CD8-positive, alpha-beta memory T cell (primary cell): ENCODE data around the gene P4HTM. TPM values are rescaled to one million over a fixed set of nuclear protein-coding genes. Genes with fewer than 3 reads are reported as not detected.

Experiments
- CTCF ChIA-PET: fragments of 350-600 bp; sonication (Branson Sonifier 250); formaldehyde crosslinking; loops from one replicate; lab custom pipeline; 2021; ENCODE audit warnings: antibody characterized with exemption; lab: Charles Lee
- POLR2A ChIA-PET: fragments of 350-600 bp; sonication (Branson Sonifier 250); formaldehyde crosslinking; loops from one replicate; lab custom pipeline; 2021; ENCODE audit warnings: antibody characterized with exemption; lab: Charles Lee
- DNase-seq, 5 donors: peaks; one replicate each; pipeline versions ENCODE4 v3.0.0 to v3.0.0-alpha.2; 2020 to 2022; ENCODE audit warnings: mixed read lengths in 1 of 5
- H3K27ac ChIP-seq: one replicate; pipeline ENCODE4 v1.7.0; 2013; ENCODE audit warnings: low read depth, mild to moderate bottlenecking, low read length, moderate library complexity
- H3K27me3 ChIP-seq: 2 replicates; pipeline ENCODE4 v1.7.0; 2013; ENCODE audit warnings: low read length, mild to moderate bottlenecking; ENCODE audit not compliant: insufficient read depth, poor library complexity, severe bottlenecking
- H3K36me3 ChIP-seq: 2 replicates; pipeline ENCODE4 v1.7.0; 2013; ENCODE audit warnings: mild to moderate bottlenecking, low read length, moderate library complexity; ENCODE audit not compliant: insufficient read depth
- H3K4me1 ChIP-seq: 2 replicates; pipeline ENCODE4 v1.7.0; 2013; ENCODE audit warnings: mild to moderate bottlenecking, low read length, moderate library complexity; ENCODE audit not compliant: insufficient read depth
- H3K4me3 ChIP-seq: 2 replicates; pipeline ENCODE4 v1.7.0; 2013; ENCODE audit warnings: mild to moderate bottlenecking, low read length
- H3K9me3 ChIP-seq: 2 replicates; pipeline ENCODE4 v1.7.0; 2013; ENCODE audit warnings: mild to moderate bottlenecking, low read length
- H3K27ac Mint-ChIP-seq, 8 donors: one replicate each; pipeline ENCODE4 v1.8.0; 2020 to 2021; ENCODE audit warnings: mixed read lengths in 8 of 8, mild to moderate bottlenecking in 6 of 8, inconsistent platforms in 3 of 8, moderate library complexity in 3 of 8
- H3K27me3 Mint-ChIP-seq, 2 donors: one replicate each; pipeline ENCODE4 v1.8.0; 2020 to 2021; ENCODE audit warnings: mixed read lengths in 2 of 2, mild to moderate bottlenecking in 1 of 2, moderate library complexity in 1 of 2
- H3K36me3 Mint-ChIP-seq, 3 donors: one replicate each; pipeline ENCODE4 v1.8.0; 2020 to 2021; ENCODE audit warnings: mixed read lengths in 3 of 3, inconsistent platforms in 1 of 3, mild to moderate bottlenecking in 1 of 3
- H3K4me1 Mint-ChIP-seq, 3 donors: one replicate each; pipeline ENCODE4 v1.8.0; 2020 to 2021; ENCODE audit warnings: mixed read lengths in 3 of 3, inconsistent platforms in 1 of 3, mild to moderate bottlenecking in 1 of 3
- H3K4me3 Mint-ChIP-seq, 7 donors: one replicate each; pipeline ENCODE4 v1.8.0; 2020 to 2021; ENCODE audit warnings: mixed read lengths in 7 of 7, mild to moderate bottlenecking in 6 of 7, moderate library complexity in 4 of 7, inconsistent platforms in 2 of 7
- H3K9me3 Mint-ChIP-seq, 5 donors: one replicate each; pipeline ENCODE4 v1.8.0; 2020 to 2022; ENCODE audit warnings: mixed read lengths in 5 of 5, mild to moderate bottlenecking in 3 of 5, moderate library complexity in 2 of 5, inconsistent platforms in 1 of 5
- polyA plus RNA-seq: library from polyadenylated mRNA; unstranded; fragments of 300-500 nt; fragmentation: Illumina TruSeq; gene quantifications from one replicate; pipeline ENCODE4 v1.2.3, GENCODE V29; 2021
- total RNA-seq, 2 experiments: library from RNA; stranded (reverse); gene quantifications; one replicate each; pipeline ENCODE4 v1.2.3, GENCODE V29; 2021

Gene P4HTM
- total and polyA plus RNA-seq, 3 experiments from 2014 or later: 28.6 to 35.0 (median 33.0) TPM

DNA sequence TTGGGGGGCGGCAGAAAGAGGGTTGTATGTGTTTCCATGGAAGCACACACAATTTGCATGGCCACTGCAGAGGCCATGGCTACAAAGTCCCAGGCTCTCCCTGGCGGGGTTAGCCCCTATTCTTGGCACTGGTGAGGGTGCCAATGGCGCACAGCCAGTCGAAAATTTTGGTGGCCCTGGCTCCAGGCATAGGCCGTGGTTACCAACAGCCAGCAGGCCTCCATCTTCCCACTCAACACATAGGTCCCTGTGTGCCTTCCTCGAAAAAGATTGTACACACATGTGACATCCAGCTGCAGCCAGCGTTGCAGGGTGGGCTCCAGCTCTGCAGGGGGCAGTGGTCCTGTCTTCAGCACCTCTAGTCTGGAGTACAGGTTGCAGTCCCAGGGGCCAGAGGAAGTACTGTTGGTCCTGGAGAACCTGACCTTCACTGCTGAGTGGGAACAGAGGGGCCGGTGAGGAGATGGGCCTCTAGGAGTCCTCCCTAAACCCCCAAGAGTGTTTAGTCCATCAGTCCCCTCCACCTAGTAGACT lies 7.1 kb downstream of the P4HTM start:
- peaks cover 0 to 27% (median 2%) of the 10 kb centered on the region in 3 donors for H3K36me3 Mint-ChIP-seq
- POLR2A ChIA-PET: interaction anchor here (2.3 kb wide), 1 partner anchor 10 kb away, joined by 7 read pairs; the partner anchor contains the start of gene WDR6
- Histone ChIP-seq H3K27me3 (no peaks in the 10 kb centered on the region), H3K27ac (no peak overlapping the region), H3K36me3 (no peaks in the 10 kb centered on the region), H3K9me3 (no peaks in the 10 kb centered on the region), H3K4me3 (no peak overlapping the region), H3K4me1 (peaks cover 1% of the 10 kb centered on the region)
- H3K27me3 Mint-ChIP-seq: no peaks in the 10 kb centered on the region
- no peak overlapping the region for H3K4me3 Mint-ChIP-seq
- peaks cover 14 to 23% (median 21%) of the 10 kb centered on the region in 3 donors for H3K4me1 Mint-ChIP-seq
- peak overlapping the region in 3 of 8 donors; percentile 7 to 71 (median 55) for H3K27ac Mint-ChIP-seq
- no peak for DNase-seq
- no peaks in the 10 kb centered on the region for H3K9me3 Mint-ChIP-seq
- CTCF ChIA-PET: no interaction called here

DNA sequence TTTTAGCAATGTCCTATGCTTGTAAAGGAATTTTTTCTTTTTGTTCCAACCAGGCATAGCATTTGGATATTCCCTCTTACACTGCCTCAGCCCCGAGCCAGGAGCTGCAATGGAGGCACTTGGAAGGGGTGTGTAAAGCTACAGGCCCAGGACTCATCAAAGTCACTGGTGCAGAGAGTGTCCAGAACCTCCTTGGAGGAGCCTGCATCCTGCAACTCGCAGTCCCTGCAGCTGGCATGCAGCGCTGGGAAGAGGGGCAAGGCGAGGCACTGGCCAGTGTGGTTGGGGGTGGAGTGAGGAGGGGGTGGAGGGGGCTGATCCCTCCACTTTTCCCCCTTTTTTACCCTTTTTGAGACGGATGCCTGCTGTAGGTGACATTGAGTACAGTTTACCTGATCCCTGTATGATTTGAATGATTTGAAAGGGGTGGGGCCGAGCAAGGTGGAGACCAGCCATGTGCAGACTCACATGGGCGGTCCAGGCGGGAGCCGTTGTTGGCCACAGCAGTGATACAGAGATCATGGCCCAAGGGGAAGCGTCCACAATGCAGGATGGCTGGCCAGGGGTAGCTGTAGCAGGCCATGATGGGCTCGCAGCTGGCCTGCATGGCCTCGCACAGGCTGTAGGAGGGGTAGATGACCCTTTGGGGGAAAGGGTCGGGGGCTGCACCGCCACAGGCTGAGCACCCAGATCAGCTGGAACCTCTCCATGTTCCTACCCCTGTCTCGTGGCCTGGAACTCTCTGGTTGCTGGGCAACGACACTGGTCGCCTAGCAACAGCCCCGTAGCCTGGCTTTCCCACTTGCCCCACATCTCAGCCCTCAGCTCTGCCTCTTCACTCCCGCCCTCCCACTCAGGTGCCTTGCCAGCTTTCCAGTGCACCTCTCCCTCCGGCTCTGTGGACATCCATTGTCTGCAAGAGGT lies 7.9 kb downstream of the P4HTM start:
- Mint-ChIP-seq H3K4me3 (no peak overlapping the region), H3K4me1 (peaks cover 14 to 22% (median 20%) of the 10 kb centered on the region in 3 donors), H3K9me3 (no peaks in the 10 kb centered on the region), H3K36me3 (peaks cover 0 to 27% (median 3%) of the 10 kb centered on the region in 3 donors), H3K27ac (peak overlapping the region in 4 of 8 donors; percentile 7 to 71 (median 62)), H3K27me3 (no peaks in the 10 kb centered on the region)
- Histone ChIP-seq H3K27me3 (no peaks in the 10 kb centered on the region), H3K27ac (no peak overlapping the region), H3K4me3 (no peak overlapping the region), H3K4me1 (no peaks in the 10 kb centered on the region), H3K36me3 (no peaks in the 10 kb centered on the region), H3K9me3 (no peaks in the 10 kb centered on the region)
- ChIA-PET POLR2A (interaction anchor here (2.3 kb wide), 1 partner anchor 10 kb away, joined by 7 read pairs; the partner anchor contains the start of gene WDR6), CTCF (interaction anchor here (1.0 to 2.7 kb wide), 3 partner anchors 9 to 13 kb away, joined by 3 to 10 read pairs (median 6); partner anchors contain the start of gene WDR6)
- no peak for DNase-seq

DNA sequence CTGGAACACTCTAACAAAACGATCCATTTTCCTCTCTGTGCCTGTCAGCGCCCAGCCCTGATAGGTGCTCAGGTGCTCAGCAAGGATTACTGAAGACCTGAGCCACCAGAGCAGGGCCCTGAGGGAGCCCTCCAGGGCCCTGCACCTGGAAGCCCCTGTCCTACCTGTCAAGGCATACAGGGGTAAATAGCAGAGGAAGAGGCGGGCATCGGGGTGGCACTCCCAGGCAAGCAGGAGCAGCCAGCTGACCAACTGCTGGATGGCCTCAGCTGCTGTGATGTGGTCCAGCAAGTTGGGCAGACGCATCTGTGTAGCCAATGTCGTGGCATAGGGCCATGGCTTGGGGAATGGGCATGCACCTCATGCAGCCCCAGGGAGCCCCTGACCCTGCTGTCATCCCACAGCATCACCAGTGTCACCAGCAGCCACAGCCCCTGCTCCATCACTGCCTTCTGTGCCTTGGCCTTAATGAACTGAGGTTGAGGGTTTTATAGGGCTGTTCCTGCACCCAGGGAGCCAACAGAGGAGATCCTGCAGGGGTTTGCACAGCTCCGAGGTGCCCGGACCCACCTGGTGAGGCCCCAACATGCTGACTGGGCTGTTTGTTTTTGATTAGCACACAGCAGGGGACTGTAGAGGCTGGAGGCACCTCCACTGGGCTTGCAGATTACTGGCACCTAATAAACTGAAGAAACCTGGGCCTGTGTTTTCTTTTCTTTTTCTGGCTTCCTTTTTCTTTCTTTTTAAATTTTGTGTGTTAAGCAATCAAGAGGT lies 9.2 kb downstream of the P4HTM start:
- Histone ChIP-seq H3K27me3 (no peaks in the 10 kb centered on the region), H3K4me3 (no peak overlapping the region), H3K4me1 (no peaks in the 10 kb centered on the region), H3K36me3 (no peaks in the 10 kb centered on the region), H3K27ac (no peak overlapping the region), H3K9me3 (no peaks in the 10 kb centered on the region)
- H3K4me3 Mint-ChIP-seq: no peak overlapping the region
- CTCF ChIA-PET: interaction anchor here (1.0 to 2.7 kb wide), 3 partner anchors 11 to 23 kb away, joined by 3 to 10 read pairs (median 4); partner anchors contain the start of gene NDUFAF3
- H3K36me3 Mint-ChIP-seq: peaks cover 0 to 20% (median 3%) of the 10 kb centered on the region in 3 donors
- POLR2A ChIA-PET: no interaction called here
- no peak for DNase-seq
- H3K27ac Mint-ChIP-seq: peak overlapping the region in 5 of 8 donors; percentile 30 to 60 (median 47)
- peaks cover 8 to 10% (median 9%) of the 10 kb centered on the region in 3 donors for H3K4me1 Mint-ChIP-seq
- no peaks in the 10 kb centered on the region for H3K27me3 Mint-ChIP-seq
- H3K9me3 Mint-ChIP-seq: no peaks in the 10 kb centered on the region

DNA sequence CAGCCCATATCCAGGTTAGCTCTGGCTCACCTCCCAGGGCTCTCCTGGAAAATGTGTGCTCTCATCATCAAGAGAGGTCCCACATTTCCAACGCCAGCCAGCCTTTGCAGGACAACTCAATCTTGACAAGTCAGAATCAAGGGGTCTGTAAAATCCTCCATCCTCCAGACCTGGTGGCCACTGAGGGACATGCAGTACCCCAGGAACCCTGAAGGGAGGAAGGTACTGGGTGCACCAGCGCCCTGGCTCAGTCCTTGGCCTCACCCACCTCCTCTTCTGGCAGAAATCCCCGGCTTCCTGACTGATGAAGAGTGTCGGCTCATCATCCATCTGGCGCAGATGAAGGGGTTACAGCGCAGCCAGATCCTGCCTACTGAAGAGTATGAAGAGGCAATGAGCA lies 11.1 kb downstream of the P4HTM start:
- ChIA-PET CTCF (interaction anchor here (1.0 to 1.8 kb wide), 2 partner anchors 13 kb away, joined by 4 to 6 read pairs; no protein-coding TSS in a partner anchor), POLR2A (no interaction called here)

DNA sequence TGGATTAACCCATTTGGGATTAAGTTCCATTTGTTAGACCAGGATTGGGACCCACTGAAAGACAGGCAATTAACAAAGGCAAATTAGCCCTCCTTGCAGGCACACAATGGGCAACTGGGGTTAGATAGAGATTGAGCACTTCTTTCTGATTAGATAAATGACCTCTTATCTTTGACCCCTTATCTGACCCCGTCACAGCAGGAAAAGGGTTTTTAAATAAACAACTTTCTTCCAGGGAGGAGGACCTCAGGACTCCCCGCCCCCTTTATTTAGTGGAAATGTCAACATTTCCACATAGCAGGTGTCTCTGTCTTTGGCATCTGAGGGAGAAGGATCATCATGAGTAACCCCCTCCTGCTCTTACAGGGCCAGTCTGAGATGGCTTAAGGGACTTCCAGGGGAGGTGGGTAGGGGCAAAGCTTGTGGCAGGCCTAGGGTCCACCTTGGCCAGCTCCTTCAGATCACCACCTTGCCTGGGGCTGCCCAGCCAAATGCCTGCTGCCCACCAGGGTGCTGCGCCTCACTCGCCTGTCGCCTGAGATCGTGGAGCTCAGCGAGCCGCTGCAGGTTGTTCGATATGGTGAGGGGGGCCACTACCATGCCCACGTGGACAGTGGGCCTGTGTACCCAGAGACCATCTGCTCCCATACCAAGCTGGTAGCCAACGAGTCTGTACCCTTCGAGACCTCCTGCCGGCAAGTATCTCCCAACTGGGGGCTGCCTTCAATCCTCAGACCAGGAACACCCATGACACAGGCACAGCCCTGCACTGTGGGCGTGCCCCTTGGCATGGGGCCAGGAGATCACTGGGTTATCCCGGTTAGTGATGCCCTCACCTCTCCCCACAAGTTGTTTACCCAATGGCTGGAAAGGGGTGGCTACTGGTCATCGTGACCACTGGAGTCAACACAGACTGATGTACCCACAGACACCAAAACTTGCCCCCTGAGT lies 14.6 kb downstream of the P4HTM start:
- Histone ChIP-seq H3K36me3 (no peaks in the 10 kb centered on the region), H3K9me3 (no peaks in the 10 kb centered on the region), H3K27ac (no peak overlapping the region), H3K4me3 (no peak overlapping the region), H3K27me3 (no peaks in the 10 kb centered on the region), H3K4me1 (peaks cover 14% of the 10 kb centered on the region)
- peaks cover 0 to 3% of the 10 kb centered on the region in 2 donors for H3K27me3 Mint-ChIP-seq
- DNase-seq: no peak
- no peaks in the 10 kb centered on the region for H3K9me3 Mint-ChIP-seq
- peaks cover 25 to 32% (median 31%) of the 10 kb centered on the region in 3 donors for H3K4me1 Mint-ChIP-seq
- ChIA-PET POLR2A (interaction anchor here (1.2 to 4.7 kb wide), 2 partner anchors 15 to 17 kb away, joined by 4 to 79 read pairs; partner anchors contain the start of gene NDUFAF3), CTCF (interaction anchor here (1.0 to 10.1 kb wide), 3 partner anchors 16 to 19 kb away, joined by 4 to 121 read pairs (median 109); partner anchors contain the start of genes NDUFAF3 and P4HTM)
- H3K36me3 Mint-ChIP-seq: peaks cover 0 to 16% (median 1%) of the 10 kb centered on the region in 3 donors
- H3K4me3 Mint-ChIP-seq: peak overlapping the region in 3 of 7 donors; percentile 11 to 32 (median 30)
- no peak overlapping the region for H3K27ac Mint-ChIP-seq

More for the DNA sequence above, 11.1 kb downstream of the P4HTM start:
- Histone ChIP-seq H3K36me3 (no peaks in the 10 kb centered on the region), H3K27ac (no peak overlapping the region), H3K4me3 (no peak overlapping the region), H3K27me3 (no peaks in the 10 kb centered on the region), H3K4me1 (peaks cover under 1% of the 10 kb centered on the region), H3K9me3 (no peaks in the 10 kb centered on the region)
- peaks cover under 1 to 5% (median under 1%) of the 10 kb centered on the region in 3 donors for H3K4me1 Mint-ChIP-seq
- no peaks in the 10 kb centered on the region for H3K27me3 Mint-ChIP-seq
- peak overlapping the region in 3 of 8 donors; percentile 63 to 94 (median 64) for H3K27ac Mint-ChIP-seq
- H3K9me3 Mint-ChIP-seq: no peaks in the 10 kb centered on the region
- peak overlapping the region in 1 of 7 donors; percentile 50 for H3K4me3 Mint-ChIP-seq
- peaks cover 0 to 7% (median 1%) of the 10 kb centered on the region in 3 donors for H3K36me3 Mint-ChIP-seq
- no peak for DNase-seq

DNA sequence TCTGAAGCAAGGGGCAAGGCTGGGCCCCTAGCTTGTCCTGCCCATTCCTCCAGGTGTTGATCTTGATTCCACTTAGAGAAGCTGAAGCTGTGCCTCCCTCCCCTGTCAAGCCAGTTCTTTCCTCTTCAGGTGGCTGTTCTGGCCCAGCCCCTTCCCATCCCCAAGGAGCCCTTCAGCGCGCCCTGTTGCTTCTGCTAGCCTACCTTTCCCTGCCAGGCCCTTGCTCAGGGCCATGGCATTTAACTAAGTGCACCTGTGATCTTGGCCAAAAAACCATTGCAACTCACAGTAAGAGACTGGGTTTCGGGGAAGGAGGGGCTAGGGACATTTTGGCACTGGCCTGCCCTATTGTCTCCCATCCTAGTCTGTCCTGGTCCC lies 15.3 kb downstream of the P4HTM start:
- no peak overlapping the region for H3K4me3 ChIP-seq
- H3K27me3 ChIP-seq: no peaks in the 10 kb centered on the region
- H3K27ac ChIP-seq: no peak overlapping the region
- H3K9me3 ChIP-seq: no peaks in the 10 kb centered on the region
- H3K4me1 ChIP-seq: peaks cover 14% of the 10 kb centered on the region
- H3K4me3 Mint-ChIP-seq: peak overlapping the region in 2 of 7 donors; percentile 30 to 32
- H3K36me3 ChIP-seq: no peaks in the 10 kb centered on the region
- no peaks in the 10 kb centered on the region for H3K9me3 Mint-ChIP-seq
- DNase-seq: no peak
- peaks cover 22 to 32% (median 31%) of the 10 kb centered on the region in 3 donors for H3K4me1 Mint-ChIP-seq
- POLR2A ChIA-PET: interaction anchor here (1.2 to 4.7 kb wide), 2 partner anchors 16 kb away, joined by 4 to 79 read pairs; partner anchors contain the start of gene NDUFAF3
- CTCF ChIA-PET: interaction anchor here (6.2 to 10.1 kb wide), 2 partner anchors 16 to 18 kb away, joined by 109 to 121 read pairs; partner anchors contain the start of genes NDUFAF3 and P4HTM
- H3K36me3 Mint-ChIP-seq: peaks cover 0 to 16% (median 1%) of the 10 kb centered on the region in 3 donors
- H3K27me3 Mint-ChIP-seq: peaks cover 0 to 3% of the 10 kb centered on the region in 2 donors
- peak overlapping the region in 1 of 8 donors; percentile 78 for H3K27ac Mint-ChIP-seq
